ENCODE results near the gene DHPS. TPM values are rescaled to one million over a fixed set of nuclear protein-coding genes. Genes with fewer than 3 reads are reported as not detected.

Gene DHPS
- total and polyA plus RNA-seq, 7 donors = 70.0 to 86.7 (median 83.8) TPM

GRCh38 chr19:12706332-12706718 lies 24.6 kb upstream of the DHPS start:
- TF ChIP-seq CTCF (IDR thresholded peaks at IDR 0.05) = no peak
- DNase-seq = no peak

GRCh38 chr19:12705654-12706331 lies 24.1 kb upstream of the DHPS start:
- no peak for DNase-seq
- WGBS, 3 donors = 89 to 93% (median 92%) methylated on average over 26 to 29 of the region's 29 CpGs
- H3K9me3 ChIP-seq = no peaks in the 10 kb centered on the region
- no peak for ATAC-seq
- no peaks in the 10 kb centered on the region for H3K4me1 ChIP-seq
- no peak for TF ChIP-seq CTCF (IDR thresholded peaks at IDR 0.05)
- H3K27me3 ChIP-seq (ENCODE audit: insufficient read depth in 3 of 3, low read length in 2 of 3) = no peaks in the 10 kb centered on the region
- intact Hi-C loops (cut with DNase I) = no loop called here
- peaks cover 17 to 100% of the 10 kb centered on the region in 2 donors for H3K36me3 ChIP-seq (ENCODE audit: insufficient read depth in 1 of 2, low read depth in 1 of 2)
- no peak overlapping the region for H3K4me3 ChIP-seq
- H3K27ac ChIP-seq = no peak overlapping the region

More at GRCh38 chr19:12706332-12706718, 24.6 kb upstream of the DHPS start:
- Histone ChIP-seq H3K27ac (no peak overlapping the region), H3K36me3 (ENCODE audit: insufficient read depth in 1 of 2, low read depth in 1 of 2) (peaks cover 13 to 100% of the 10 kb centered on the region in 2 donors), H3K4me1 (no peaks in the 10 kb centered on the region), H3K27me3 (ENCODE audit: insufficient read depth in 3 of 3, low read length in 2 of 3) (no peaks in the 10 kb centered on the region), H3K9me3 (no peaks in the 10 kb centered on the region), H3K4me3 (no peak overlapping the region)
- ATAC-seq = no peak
- intact Hi-C loops (cut with DNase I) = no loop called here
- 90 to 92% (median 91%) methylated on average over 13 of the region's 13 CpGs for WGBS, 3 donors

GRCh38 chr19:12705169-12705568 lies 23.5 kb upstream of the DHPS start:
- no peaks in the 10 kb centered on the region for H3K4me1 ChIP-seq
- TF ChIP-seq CTCF (IDR thresholded peaks at IDR 0.05) = no peak
- 87 to 94% (median 89%) methylated on average over 13 of the region's 13 CpGs for WGBS, 3 donors
- H3K36me3 ChIP-seq (ENCODE audit: insufficient read depth in 1 of 2, low read depth in 1 of 2) = peaks cover 16 to 100% of the 10 kb centered on the region in 2 donors
- H3K27me3 ChIP-seq (ENCODE audit: insufficient read depth in 3 of 3, low read length in 2 of 3) = no peaks in the 10 kb centered on the region
- ATAC-seq (peak in 1 of 4 donors; percentile 9), DNase-seq (no peak)
- H3K4me3 ChIP-seq = no peak overlapping the region
- H3K27ac ChIP-seq = no peak overlapping the region
- intact Hi-C loops (cut with DNase I) = no loop called here
- no peaks in the 10 kb centered on the region for H3K9me3 ChIP-seq

- no peak overlapping the region for H3K27ac ChIP-seq
- DNase-seq (no peak), ATAC-seq (peak in 2 of 4 donors; percentile 35 to 48)
- intact Hi-C loops (cut with DNase I) = no loop called here
- H3K36me3 ChIP-seq (ENCODE audit: insufficient read depth in 1 of 2, low read depth in 1 of 2) = peaks cover 12 to 99% of the 10 kb centered on the region in 2 donors
- H3K9me3 ChIP-seq = no peaks in the 10 kb centered on the region
- H3K4me1 ChIP-seq = no peaks in the 10 kb centered on the region
- H3K27me3 ChIP-seq (ENCODE audit: insufficient read depth in 3 of 3, low read length in 2 of 3) = no peaks in the 10 kb centered on the region
- no peak overlapping the region for H3K4me3 ChIP-seq
- TF ChIP-seq CTCF (IDR thresholded peaks at IDR 0.05) = no peak
- WGBS, 3 donors = 60 to 63% (median 60%) methylated on average over 9 of the region's 9 CpGs
These were observed 21.4 kb upstream of the DHPS start for GRCh38 chr19:12703046-12703445.

Data from psoas muscle (tissue), 8 donors.